ENCODE data around the gene ARL13A. TPM values are rescaled to one million over a fixed set of nuclear protein-coding genes. Genes with fewer than 3 reads are reported as not detected.

The ARL13A gene
- not detected for total RNA-seq

DNA sequence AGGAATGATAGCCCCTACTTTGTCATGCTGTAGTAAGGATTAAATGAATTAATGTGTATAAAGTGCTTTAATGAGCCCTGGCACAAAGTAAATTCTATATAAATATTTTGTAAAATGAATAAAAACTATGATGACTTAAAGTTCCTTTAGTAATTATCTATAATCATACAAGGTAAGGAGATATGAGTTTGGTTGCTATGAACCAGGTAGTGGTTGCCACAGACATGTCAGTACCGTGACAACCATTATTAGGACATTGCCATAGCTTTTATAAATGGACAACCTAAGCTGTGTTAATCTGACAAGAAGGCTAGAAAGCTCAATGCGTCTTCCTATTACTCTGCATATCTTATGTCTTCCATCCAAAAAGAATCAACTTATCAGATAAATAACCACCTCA lies at the start of gene ARL13A:
Gene ARL13A, plus strand, starts transcription at position 301 of the 400 bp plus-strand sequence. CDS start 3,982 bp downstream, outside the sequence.

GRCh38 chrX:100928660-100929613 lies 40.6 kb upstream of the ARL13A start, which contains the start of gene XKRX:
TSS of gene XKRX (minus strand) at chrX:100928917. CDS start at chrX:100928304, 613 bp downstream.

Other genes starting within 250 kb of the ARL13A start
- 1.3 TPM for gene SYTL4, start 237.6 kb upstream of the ARL13A start, total RNA-seq
- 18.8 TPM for gene CSTF2, start 149.3 kb upstream of the ARL13A start, total RNA-seq
- not detected for gene NOX1, start 95.3 kb upstream of the ARL13A start, total RNA-seq
- gene XKRX, start 40.8 kb upstream of the ARL13A start, total RNA-seq, result not detected
- 9.7 TPM for gene TRMT2B, start 82.4 kb downstream of the ARL13A start, total RNA-seq
- 67.3 TPM for gene TMEM35A, start 109.2 kb downstream of the ARL13A start, total RNA-seq
- gene CENPI, start 128.5 kb downstream of the ARL13A start, total RNA-seq, result 13.5 TPM